Airway epithelial cell (primary cell): ENCODE results near the gene TIMELESS. TPM values are rescaled to one million over a fixed set of nuclear protein-coding genes. Genes with fewer than 3 reads are reported as not detected.

ENCODE experiments used
- total RNA-seq: library from RNA; depleted of rRNA; stranded (reverse); fragments of >200 nt; gene quantifications from 2 replicates; pipeline ENCODE4 v1.2.3, GENCODE V29; 2015

The TIMELESS gene
- total RNA-seq = 14.2 and 17.8 TPM in 2 replicates

GRCh38 chr12:56448860-56449621 is at the start of gene TIMELESS:
TIMELESS (minus strand) TSS chr12:56449426; CDS start chr12:56434170, 15,256 bp downstream.

GRCh38 chr12:56488041-56488955 is 39.1 kb upstream of the TIMELESS start, which contains the start of gene GLS2:
GLS2 (minus strand) TSS chr12:56488161; CDS start chr12:56488118, 43 bp downstream.

GRCh38 chr12:56468216-56469006 is 19.2 kb upstream of the TIMELESS start, which contains the start of gene SPRYD4:
SPRYD4 (plus strand) TSS chr12:56468578; CDS start chr12:56468592, 14 bp downstream.

GRCh38 chr12:56454557-56454956 is 5.3 kb upstream of the TIMELESS start, which contains the start of gene MIP:
MIP (minus strand) TSS chr12:56454657; CDS start chr12:56454613, 44 bp downstream.

Other genes with a start within 250 kb of the TIMELESS start
- 32.7 and 36.3 TPM in 2 replicates for gene RNF41, start 227.5 kb downstream of the TIMELESS start, total RNA-seq
- 43.2 and 50.9 TPM in 2 replicates for gene NABP2, start 225.1 kb downstream of the TIMELESS start, total RNA-seq
- not detected in 2 replicates for gene SLC39A5, start 219.4 kb downstream of the TIMELESS start, total RNA-seq
- 12.4 and 18.3 TPM in 2 replicates for gene ANKRD52, start 191.0 kb downstream of the TIMELESS start, total RNA-seq
- gene COQ10A, start 182.5 kb downstream of the TIMELESS start, total RNA-seq = 7.8 and 18.3 TPM in 2 replicates
- 111 and 144 TPM in 2 replicates for gene CS, start 149.1 kb downstream of the TIMELESS start, total RNA-seq
- gene CNPY2, start 133.4 kb downstream of the TIMELESS start, total RNA-seq = 78.9 and 88.9 TPM in 2 replicates
- 12.6 and 15.4 TPM in 2 replicates for gene PAN2, start 115.4 kb downstream of the TIMELESS start, total RNA-seq
- 0.92 TPM in 1 of 2 replicates, not detected in the other for gene IL23A, start 110.5 kb downstream of the TIMELESS start, total RNA-seq
- 36.3 and 37.5 TPM in 2 replicates for gene STAT2, start 89.3 kb downstream of the TIMELESS start, total RNA-seq
- gene APOF, start 86.6 kb downstream of the TIMELESS start, total RNA-seq = not detected in 2 replicates
- not detected in 2 replicates for gene MIP, start 5.2 kb upstream of the TIMELESS start, total RNA-seq
- 1.9 and 2.0 TPM in 2 replicates for gene SPRYD4, start 19.2 kb upstream of the TIMELESS start, total RNA-seq
- gene GLS2, start 38.7 kb upstream of the TIMELESS start, total RNA-seq = 4.2 and 6.0 TPM in 2 replicates
- 12.9 and 21.6 TPM in 2 replicates for gene RBMS2, start 72.4 kb upstream of the TIMELESS start, total RNA-seq
- 26.1 and 42.3 TPM in 2 replicates for gene BAZ2A, start 180.9 kb upstream of the TIMELESS start, total RNA-seq
- 634 and 662 TPM in 2 replicates for gene ATP5F1B, start 196.6 kb upstream of the TIMELESS start, total RNA-seq
- gene PTGES3, start 238.9 kb upstream of the TIMELESS start, total RNA-seq = 84.1 and 139 TPM in 2 replicates